OCI-LY7 (cell line): ENCODE data around the gene CTTNBP2. TPM values are rescaled to one million over a fixed set of nuclear protein-coding genes. Genes with fewer than 3 reads are reported as not detected.
"Not testable (repeated sequence)": the region's sequence is repeated elsewhere in the genome, so short reads cannot be mapped to it uniquely, and the experiment has no call there.

Experiments
- BruUV-seq: library from RNA; stranded (reverse); fragments of 400-500 nt; replicated peaks from 2 replicates; lab custom pipeline; 2021; lab: Mats Ljungman, UMichigan
- CTCF ChIA-PET: fragments of 300-600 bp; sonication (Branson Sonifier 250); formaldehyde crosslinking; loops from one replicate; lab custom pipeline; 2022; ENCODE audit warnings: antibody characterized with exemption; ENCODE audit not compliant: unreplicated experiment; lab: Charles Lee
- POLR2A ChIA-PET: fragments of 300-600 bp; sonication (Branson Sonifier 250); formaldehyde crosslinking; loops from one replicate; lab custom pipeline; 2022; ENCODE audit warnings: antibody characterized with exemption; lab: Charles Lee
- DNase-seq: peaks from one replicate; pipeline ENCODE4 v3.0.0-alpha.2; 2015; ENCODE audit warnings: low spot score
- H2AFZ ChIP-seq: fragments of 200-600 bp; sonication (generic), shearing (Covaris generic); 2 replicates; pipeline ENCODE4 v1.6.1; 2014; ENCODE audit warnings: mild to moderate bottlenecking, antibody characterized with exemption, low read length, moderate library complexity
- H3K27ac ChIP-seq: fragments of 200-600 bp; sonication (generic); 2 replicates; pipeline ENCODE4 v1.5.1; 2014; ENCODE audit warnings: mixed run types, low read depth, mild to moderate bottlenecking, moderate library complexity, low read length, inconsistent platforms; ENCODE audit not compliant: poor library complexity, severe bottlenecking
- H3K36me3 ChIP-seq: fragments of 200-600 bp; sonication (generic); 2 replicates; pipeline ENCODE4 v1.6.1; 2014; ENCODE audit warnings: mild to moderate bottlenecking, antibody characterized with exemption, low read length, moderate library complexity, mixed read lengths; ENCODE audit not compliant: insufficient read depth
- H3K4me1 ChIP-seq: fragments of 200-600 bp; sonication (generic); 2 replicates; pipeline ENCODE4 v1.5.1; 2014; ENCODE audit warnings: mild to moderate bottlenecking, low read length; ENCODE audit not compliant: insufficient read depth, poor library complexity, severe bottlenecking
- H3K4me2 ChIP-seq: fragments of 200-600 bp; sonication (generic); 2 replicates; pipeline ENCODE4 v1.6.1; 2014; ENCODE audit warnings: mild to moderate bottlenecking, low read length
- H3K4me3 ChIP-seq: fragments of 200-600 bp; sonication (generic); 2 replicates; pipeline ENCODE4 v1.5.1; 2014; ENCODE audit warnings: mild to moderate bottlenecking, low read depth, low read length; ENCODE audit not compliant: poor library complexity, severe bottlenecking
- H3K79me2 ChIP-seq: fragments of 200-600 bp; sonication (generic); 2 replicates; pipeline ENCODE4 v1.6.1; 2016; ENCODE audit warnings: low read depth, mild to moderate bottlenecking, low read length, moderate library complexity, mixed read lengths; ENCODE audit not compliant: insufficient read depth
- H3K9me2 ChIP-seq: fragments of 200-600 bp; sonication (generic); 2 replicates; pipeline ENCODE4 v1.6.1; 2016; ENCODE audit warnings: mild to moderate bottlenecking, low read length, mixed read lengths; ENCODE audit not compliant: insufficient read depth
- H3K9me3 ChIP-seq: fragments of 200-600 bp; sonication (generic); 2 replicates; pipeline ENCODE4 v1.6.1; 2014; ENCODE audit warnings: mild to moderate bottlenecking, mixed run types, low read length, mixed read lengths
- H4K20me1 ChIP-seq: fragments of 200-600 bp; sonication (generic); 2 replicates; pipeline ENCODE4 v1.6.1; 2014; ENCODE audit warnings: mild to moderate bottlenecking, antibody characterized with exemption, low read length, moderate library complexity, mixed read lengths; ENCODE audit not compliant: insufficient read depth
- CTCF ChIP-seq: fragments of 200-600 bp; sonication (generic); conservative IDR thresholded peaks from 2 replicates; pipeline ENCODE4 v1.5.1; 2014; ENCODE audit warnings: mild to moderate bottlenecking, antibody characterized with exemption, low read length, moderate library complexity, mixed read lengths
- EZH2phosphoT487 ChIP-seq: fragments of 200-600 bp; sonication (generic); IDR thresholded peaks from 2 replicates; pipeline ENCODE4 v1.6.1; 2018; ENCODE audit warnings: low read depth, borderline replicate concordance, mild to moderate bottlenecking, mixed run types, antibody characterized with exemption, low read length, moderate library complexity, mixed read lengths
- intact Hi-C: fragments of 100-400 bp; cut with micrococcal nuclease; formaldehyde crosslinking; loops from one replicate; pipeline ENCODE4 v1.10.0; 2022; ENCODE audit not compliant: unreplicated experiment
- total RNA-seq, 2 experiments: library from RNA; depleted of rRNA in 1 of 2; stranded (reverse); fragments of >200 nt in 1 of 2; shearing (Covaris generic) in 1 of 2; gene quantifications; 2 replicates each; pipeline ENCODE4 v1.2.3, GENCODE V29; 2014 to 2022

Gene CTTNBP2
- total RNA-seq, 2 experiments from 2014 or later: not detected

GRCh38 chr7:117715784-117716445 lies 157.3 kb downstream of the CTTNBP2 start:
- intact Hi-C loops: no loop called here
- Histone ChIP-seq H3K9me2 (no peaks in the 10 kb centered on the region), H3K4me2 (no peak overlapping the region), H3K27ac (no peak overlapping the region), H4K20me1 (no peaks in the 10 kb centered on the region), H3K9me3 (no peaks in the 10 kb centered on the region), H3K4me1 (no peaks in the 10 kb centered on the region), H2AFZ (no peak overlapping the region), H3K36me3 (no peaks in the 10 kb centered on the region), H3K4me3 (no peak overlapping the region), H3K79me2 (no peaks in the 10 kb centered on the region)
- CTCF ChIA-PET: no interaction called here
- TF ChIP-seq EZH2phosphoT487 (no peak), CTCF (peak; percentile 72)
- DNase-seq: peak; percentile 40
- no TSS peak for BruUV-seq
- POLR2A ChIA-PET: no interaction called here

- H3K4me3 ChIP-seq: no peak overlapping the region
- no peaks in the 10 kb centered on the region for H3K9me2 ChIP-seq
- POLR2A ChIA-PET: no interaction called here
- H3K27ac ChIP-seq: no peak overlapping the region
- no peak for DNase-seq
- no peak overlapping the region for H2AFZ ChIP-seq
- no peaks in the 10 kb centered on the region for H3K79me2 ChIP-seq
- H3K4me1 ChIP-seq: no peaks in the 10 kb centered on the region
- H3K9me3 ChIP-seq: no peaks in the 10 kb centered on the region
- TF ChIP-seq EZH2phosphoT487: no peak
- TF ChIP-seq CTCF: no peak
- intact Hi-C loops: no loop called here
- CTCF ChIA-PET: no interaction called here
- H3K36me3 ChIP-seq: no peaks in the 10 kb centered on the region
- BruUV-seq: no TSS peak
- no peaks in the 10 kb centered on the region for H4K20me1 ChIP-seq
- no peak overlapping the region for H3K4me2 ChIP-seq
Observed at GRCh38 chr7:117711556-117711955, 161.7 kb downstream of the CTTNBP2 start.

- intact Hi-C loops, H3K4me3 ChIP-seq, H3K4me2 ChIP-seq, H3K36me3 ChIP-seq, H3K27ac ChIP-seq, CTCF ChIA-PET, H3K79me2 ChIP-seq, H3K9me3 ChIP-seq, H4K20me1 ChIP-seq, H3K9me2 ChIP-seq, POLR2A ChIA-PET, H3K4me1 ChIP-seq, DNase-seq, BruUV-seq, H2AFZ ChIP-seq: not testable (repeated sequence)
Observed at GRCh38 chr7:117708173-117708572, 165.1 kb downstream of the CTTNBP2 start.
